Activated naive CD8-positive, alpha-beta T cell treated with anti-CD3 and anti-CD28 coated beads, Interleukin-2, amount 50 U/mL, for 24 hours (primary cell): ENCODE data around the gene PPP1R12B.
A peak's percentile ranks its signal among the peaks of the same experiment; 100 is the strongest.
"Not testable (repeated sequence)": the region's sequence is repeated elsewhere in the genome, so short reads cannot be mapped to it uniquely, and the experiment has no call there.

Experiments
- ATAC-seq: fragments of 150-1000 bp; cut with Tn5 transposase; one replicate; pipeline ENCODE4 v1.10.0; 2021
- DNase-seq: peaks from one replicate; pipeline ENCODE4 v3.0.0; 2021
- H3K27ac Mint-ChIP-seq: one replicate; pipeline ENCODE4 v1.8.0; 2021; ENCODE audit warnings: mild to moderate bottlenecking, mixed read lengths
- H3K27me3 Mint-ChIP-seq: one replicate; pipeline ENCODE4 v1.8.0; 2021; ENCODE audit warnings: mixed read lengths
- H3K36me3 Mint-ChIP-seq: one replicate; pipeline ENCODE4 v1.8.0; 2021; ENCODE audit warnings: low read depth, mixed read lengths
- H3K4me1 Mint-ChIP-seq: one replicate; pipeline ENCODE4 v1.8.0; 2021; ENCODE audit warnings: mixed read lengths
- H3K4me3 Mint-ChIP-seq: one replicate; pipeline ENCODE4 v1.8.0; 2021; ENCODE audit warnings: mild to moderate bottlenecking, moderate library complexity, mixed read lengths
- H3K9me3 Mint-ChIP-seq: one replicate; pipeline ENCODE4 v1.8.0; 2021; ENCODE audit warnings: mixed read lengths

The PPP1R12B gene

DNA sequence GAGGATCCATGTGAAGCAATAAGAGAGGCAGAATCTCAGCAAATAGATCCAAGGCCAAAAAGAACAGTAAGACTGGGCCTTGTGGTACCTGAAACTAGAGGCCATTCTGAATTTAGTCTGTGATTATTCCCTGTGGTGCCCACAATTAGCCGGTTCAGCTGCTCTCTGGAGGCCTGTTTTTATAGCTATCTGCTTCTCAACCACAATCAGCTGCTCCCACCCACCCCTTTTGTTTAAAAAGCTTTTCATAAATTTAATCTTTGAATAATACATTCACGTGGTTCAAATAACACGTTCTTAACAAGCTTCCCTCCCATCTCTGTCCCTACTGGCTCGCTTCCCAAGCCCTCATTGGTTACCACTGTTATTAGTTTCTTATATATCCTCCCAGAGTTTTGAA, 24.8 kb upstream of the PPP1R12B start:
- Mint-ChIP-seq H3K27me3 (no peaks in the 10 kb centered on the region), H3K9me3 (no peaks in the 10 kb centered on the region), H3K27ac (no peak overlapping the region), H3K4me1 (peaks cover 13% of the 10 kb centered on the region), H3K4me3 (no peak overlapping the region), H3K36me3 (no peaks in the 10 kb centered on the region)
- no peak for ATAC-seq
- DNase-seq, result no peak

DNA sequence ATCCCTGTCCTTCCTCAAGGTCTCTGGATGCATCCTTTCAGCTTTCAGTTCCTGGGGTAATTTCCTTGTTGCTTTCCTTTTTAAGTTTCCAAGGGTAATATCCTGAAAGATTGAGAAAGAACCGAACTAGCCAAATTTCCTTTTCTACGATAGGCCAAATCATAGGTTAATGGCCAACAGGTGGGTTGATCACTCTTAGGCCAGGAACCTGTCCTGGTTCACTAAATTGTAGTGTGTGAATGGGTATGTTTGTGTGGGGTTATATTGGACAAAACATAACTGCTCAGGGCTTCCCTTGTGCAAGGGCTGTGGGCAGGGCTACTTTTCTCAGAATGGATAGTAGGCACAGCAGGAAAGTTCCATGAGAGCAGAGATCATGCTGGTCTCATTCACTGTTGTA, 23.9 kb upstream of the PPP1R12B start:
- no peak overlapping the region for H3K27ac Mint-ChIP-seq
- DNase-seq, result no peak
- no peaks in the 10 kb centered on the region for H3K9me3 Mint-ChIP-seq
- no peak overlapping the region for H3K4me3 Mint-ChIP-seq
- ATAC-seq, result no peak
- peaks cover 9% of the 10 kb centered on the region for H3K4me1 Mint-ChIP-seq
- no peaks in the 10 kb centered on the region for H3K27me3 Mint-ChIP-seq
- peaks cover 2% of the 10 kb centered on the region for H3K36me3 Mint-ChIP-seq

GRCh38 chr1:202329891-202330290, 18.6 kb upstream of the PPP1R12B start:
- Mint-ChIP-seq H3K9me3 (no peaks in the 10 kb centered on the region), H3K36me3 (peaks cover 39% of the 10 kb centered on the region), H3K27me3 (no peaks in the 10 kb centered on the region), H3K4me3 (no peak overlapping the region), H3K4me1 (no peaks in the 10 kb centered on the region), H3K27ac (no peak overlapping the region)
- ATAC-seq (no peak), DNase-seq (no peak)

DNA sequence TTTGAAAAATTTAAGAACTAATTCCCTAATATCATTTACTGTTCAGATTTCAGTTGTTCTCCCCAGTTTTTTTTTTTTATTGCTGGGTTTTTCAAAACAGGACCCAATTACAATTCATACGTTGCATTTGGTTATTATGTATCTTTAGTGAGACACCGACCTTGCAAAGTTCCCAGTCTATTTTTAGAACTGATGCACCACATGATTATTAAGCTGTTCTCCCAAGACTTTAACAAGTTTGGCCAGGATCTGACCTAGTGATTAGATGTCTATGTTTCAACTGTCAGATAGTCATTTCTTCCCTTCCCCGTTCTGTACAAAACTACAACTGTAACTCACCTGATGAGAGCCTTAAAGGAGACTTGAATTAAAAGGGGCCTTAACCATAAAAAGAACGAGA, 14.6 kb upstream of the PPP1R12B start:
- Mint-ChIP-seq H3K9me3 (no peaks in the 10 kb centered on the region), H3K27ac (no peak overlapping the region), H3K27me3 (no peaks in the 10 kb centered on the region), H3K4me1 (peaks cover 4% of the 10 kb centered on the region), H3K36me3 (peaks cover 50% of the 10 kb centered on the region), H3K4me3 (no peak overlapping the region)
- no peak for DNase-seq
- ATAC-seq, result no peak

- Mint-ChIP-seq H3K27ac (peak overlapping the region; percentile 7), H3K4me1 (peaks cover 31% of the 10 kb centered on the region), H3K36me3 (peaks cover 11% of the 10 kb centered on the region), H3K9me3 (no peaks in the 10 kb centered on the region), H3K27me3 (no peaks in the 10 kb centered on the region), H3K4me3 (peak overlapping the region; percentile 56)
- ATAC-seq (no peak), DNase-seq (no peak)
Measured at GRCh38 chr1:202343652-202344349, 4.7 kb upstream of the PPP1R12B start.

DNA sequence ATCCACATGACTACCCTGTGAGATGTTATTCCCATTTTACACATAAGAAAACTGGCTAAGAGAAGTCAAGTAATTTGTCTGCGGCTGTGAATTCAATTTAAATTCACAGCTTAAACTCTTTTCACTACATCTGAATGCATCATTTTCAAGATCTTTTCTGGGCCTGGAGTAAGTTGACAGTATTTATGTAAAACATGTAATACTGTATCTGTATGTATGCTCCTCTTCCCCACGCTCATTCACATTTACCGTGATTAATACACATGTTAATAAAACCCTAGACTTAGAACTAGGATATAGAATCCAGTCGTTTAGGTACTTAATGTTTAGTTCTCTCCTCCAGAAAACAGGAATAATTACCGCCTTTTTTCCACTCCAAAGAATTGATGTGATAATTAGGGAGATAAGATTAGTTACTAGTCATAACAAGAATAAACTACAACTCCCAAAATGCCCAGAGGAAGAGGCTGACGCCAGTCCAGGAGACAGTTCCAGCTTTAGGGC, 442 bp upstream of the PPP1R12B start:
- DNase-seq, result no peak
- H3K4me1 Mint-ChIP-seq, result peaks cover 25% of the 10 kb centered on the region
- peak overlapping the region; percentile 87 for H3K27ac Mint-ChIP-seq
- ATAC-seq, result no peak
- H3K4me3 Mint-ChIP-seq, result peak overlapping the region; percentile 87
- H3K9me3 Mint-ChIP-seq, result no peaks in the 10 kb centered on the region
- H3K36me3 Mint-ChIP-seq, result no peaks in the 10 kb centered on the region
- no peaks in the 10 kb centered on the region for H3K27me3 Mint-ChIP-seq

DNA sequence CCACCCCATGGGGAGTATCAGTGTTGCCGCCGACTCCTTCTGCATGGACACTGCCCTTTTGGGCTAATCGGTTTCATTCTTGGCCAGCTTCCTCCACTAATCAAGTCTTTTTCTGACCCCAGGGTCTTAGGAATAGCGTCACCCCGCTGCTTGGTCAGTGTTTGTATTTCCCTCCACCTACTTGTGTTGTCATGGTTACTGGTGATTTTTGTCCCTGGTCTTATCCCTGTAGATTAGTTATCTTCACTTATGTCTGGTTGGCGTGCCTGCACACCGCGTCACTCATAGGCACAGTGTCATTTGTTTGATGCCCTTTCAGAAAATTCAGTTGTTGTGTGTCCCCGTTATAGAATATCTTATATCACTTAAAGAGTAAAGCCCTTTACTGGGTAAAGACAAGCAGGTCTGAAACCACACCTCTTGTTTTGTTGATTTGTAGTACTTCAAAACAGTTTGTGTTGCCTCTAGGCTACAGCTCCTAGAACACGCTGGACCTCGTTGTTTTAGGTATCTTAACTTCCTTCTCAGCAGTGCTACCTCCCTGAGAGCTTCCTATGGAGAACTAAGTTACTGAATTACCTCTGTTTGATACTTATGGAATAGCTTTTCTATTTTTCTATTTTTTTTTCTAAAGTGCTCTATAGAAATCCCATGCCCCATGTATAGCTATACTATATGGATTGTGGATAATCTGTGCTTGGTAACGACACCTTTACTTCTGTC, 868 bp downstream of the PPP1R12B start:
- Mint-ChIP-seq H3K4me1 (peaks cover 20% of the 10 kb centered on the region), H3K27ac (peak overlapping the region; percentile 40), H3K4me3 (peak overlapping the region; percentile 87), H3K9me3 (no peaks in the 10 kb centered on the region), H3K36me3 (no peaks in the 10 kb centered on the region), H3K27me3 (no peaks in the 10 kb centered on the region)
- ATAC-seq (no peak), DNase-seq (no peak)

DNA sequence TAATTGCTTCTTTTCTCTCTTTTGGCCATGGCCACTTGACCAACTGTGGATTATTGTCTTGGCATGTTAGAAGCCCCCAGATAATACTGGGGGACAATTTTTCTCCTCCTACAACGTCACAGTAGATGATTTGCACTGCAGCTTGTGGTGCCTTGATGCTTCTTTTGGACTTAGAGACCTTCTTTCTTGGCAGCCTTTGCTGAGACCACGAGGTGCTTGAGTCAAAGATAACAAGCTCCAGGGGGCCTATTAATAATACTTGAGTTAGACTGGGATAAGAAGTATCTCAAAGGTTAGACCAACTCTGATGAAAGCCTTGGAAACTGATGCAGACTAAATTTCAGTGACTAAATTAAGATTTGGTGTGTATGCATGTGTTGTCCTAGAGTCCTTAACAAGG, 3.2 kb downstream of the PPP1R12B start:
- Mint-ChIP-seq H3K36me3 (peaks cover 1% of the 10 kb centered on the region), H3K4me3 (no peak overlapping the region), H3K27me3 (no peaks in the 10 kb centered on the region), H3K9me3 (no peaks in the 10 kb centered on the region), H3K27ac (no peak overlapping the region), H3K4me1 (peaks cover 20% of the 10 kb centered on the region)
- no peak for DNase-seq
- ATAC-seq, result no peak

DNA sequence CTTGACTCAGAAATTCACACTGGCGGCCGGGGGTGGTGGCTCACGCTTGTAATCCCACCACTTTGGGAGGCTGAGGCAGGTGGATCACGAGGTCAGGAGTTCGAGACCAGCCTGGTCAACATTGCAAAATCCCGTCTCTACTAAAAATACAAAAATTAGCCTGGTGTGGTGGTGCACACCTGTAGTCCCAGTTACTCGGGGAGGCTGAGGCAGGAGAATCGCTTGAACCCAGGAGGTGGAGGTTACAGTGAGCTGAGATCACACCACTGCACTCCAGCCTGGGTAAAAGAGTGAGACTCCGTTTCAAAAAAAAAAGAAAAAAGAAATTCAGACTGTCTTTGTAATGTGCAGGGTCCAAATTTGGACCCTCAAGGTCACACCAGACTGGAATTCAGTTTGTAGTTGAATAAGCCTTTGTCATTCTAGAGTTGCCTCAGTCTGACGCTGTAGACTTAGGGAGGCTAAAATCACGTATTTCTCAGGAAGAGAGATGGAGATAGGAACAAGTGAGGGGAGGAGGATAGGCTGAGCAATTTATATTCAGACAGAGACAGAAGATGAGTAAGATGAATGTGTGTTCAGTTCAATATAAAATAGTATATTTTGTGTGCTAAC, 4.2 kb downstream of the PPP1R12B start:
- H3K36me3 Mint-ChIP-seq, H3K9me3 Mint-ChIP-seq, DNase-seq, H3K4me3 Mint-ChIP-seq, H3K27me3 Mint-ChIP-seq, H3K27ac Mint-ChIP-seq, ATAC-seq: not testable (repeated sequence)
- peaks cover 19% of the 10 kb centered on the region for H3K4me1 Mint-ChIP-seq

DNA sequence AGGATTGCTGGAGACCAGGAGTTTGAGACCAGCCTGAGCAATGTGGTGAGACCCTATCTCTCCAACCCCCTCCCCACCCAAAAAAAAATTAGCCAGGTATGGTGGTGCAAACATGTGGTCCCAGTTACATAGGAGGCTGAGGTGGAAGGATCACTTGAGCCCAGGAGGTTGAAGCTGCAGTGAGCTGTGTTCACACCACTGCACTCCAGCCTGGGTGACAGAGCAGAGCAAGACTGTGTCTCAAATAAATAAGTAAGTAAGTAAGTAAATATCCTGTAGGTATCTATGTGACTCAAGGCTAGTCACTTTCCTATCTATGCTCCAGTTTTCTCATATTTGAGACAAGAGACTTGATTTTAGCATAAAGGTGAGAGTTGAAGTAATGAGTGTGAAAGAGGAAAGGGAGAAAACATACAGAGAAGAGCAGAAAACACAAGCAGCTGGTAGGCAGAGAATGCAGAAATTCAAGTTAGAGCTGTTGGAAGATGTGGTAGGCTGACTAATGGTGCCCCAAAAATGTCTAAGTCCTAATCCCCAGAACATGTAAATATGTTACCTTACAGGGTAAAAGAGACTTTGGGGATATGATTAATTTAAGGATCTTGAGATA, 7.5 kb downstream of the PPP1R12B start:
- DNase-seq, result no peak
- no peak for ATAC-seq

DNA sequence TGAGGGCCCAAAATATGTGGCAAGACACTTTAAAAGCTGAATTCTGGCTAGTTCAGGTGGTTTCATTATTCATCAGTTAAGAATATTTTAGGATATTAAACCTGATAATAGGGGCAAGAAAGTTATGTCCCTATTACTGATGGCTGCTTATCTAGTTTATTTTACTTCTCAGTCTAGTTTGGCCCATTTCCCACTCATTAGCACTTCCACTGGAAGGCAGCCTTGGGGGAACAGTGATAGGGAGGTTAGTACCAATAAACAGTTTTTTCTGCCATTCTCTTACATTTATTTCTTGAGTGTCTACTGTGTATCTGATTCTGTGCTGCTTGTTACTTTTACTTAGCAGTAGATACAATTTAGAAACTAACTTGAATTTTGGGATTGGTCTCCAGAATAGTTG, 9.0 kb downstream of the PPP1R12B start:
- peaks cover 2% of the 10 kb centered on the region for H3K4me1 Mint-ChIP-seq
- H3K4me3 Mint-ChIP-seq, result no peak overlapping the region
- no peak overlapping the region for H3K27ac Mint-ChIP-seq
- H3K27me3 Mint-ChIP-seq, result no peaks in the 10 kb centered on the region
- H3K36me3 Mint-ChIP-seq, result peaks cover 1% of the 10 kb centered on the region
- no peaks in the 10 kb centered on the region for H3K9me3 Mint-ChIP-seq
- no peak for ATAC-seq
- no peak for DNase-seq

More for the DNA sequence above, 7.5 kb downstream of the PPP1R12B start:
- H3K27ac Mint-ChIP-seq, result no peak overlapping the region
- H3K4me1 Mint-ChIP-seq, result peaks cover 2% of the 10 kb centered on the region
- no peaks in the 10 kb centered on the region for H3K27me3 Mint-ChIP-seq
- peaks cover 1% of the 10 kb centered on the region for H3K36me3 Mint-ChIP-seq
- H3K4me3 Mint-ChIP-seq, result no peak overlapping the region
- no peaks in the 10 kb centered on the region for H3K9me3 Mint-ChIP-seq

GRCh38 chr1:202361224-202361623, 12.7 kb downstream of the PPP1R12B start:
- H3K27me3 Mint-ChIP-seq, result no peaks in the 10 kb centered on the region

GRCh38 chr1:202361701-202362100, 13.2 kb downstream of the PPP1R12B start:
- ATAC-seq, result no peak
- H3K27me3 Mint-ChIP-seq, result no peaks in the 10 kb centered on the region

More at GRCh38 chr1:202361224-202361623, 12.7 kb downstream of the PPP1R12B start:
- DNase-seq (no peak), ATAC-seq (no peak)
- H3K4me1 Mint-ChIP-seq, result no peaks in the 10 kb centered on the region
- no peak overlapping the region for H3K4me3 Mint-ChIP-seq
- peaks cover 1% of the 10 kb centered on the region for H3K36me3 Mint-ChIP-seq
- H3K9me3 Mint-ChIP-seq, result no peaks in the 10 kb centered on the region
- no peak overlapping the region for H3K27ac Mint-ChIP-seq

GRCh38 chr1:202362212-202362611, 13.7 kb downstream of the PPP1R12B start:
- ATAC-seq, result no peak
- no peak overlapping the region for H3K27ac Mint-ChIP-seq
- no peak for DNase-seq
- no peaks in the 10 kb centered on the region for H3K9me3 Mint-ChIP-seq
- no peak overlapping the region for H3K4me3 Mint-ChIP-seq
- no peaks in the 10 kb centered on the region for H3K27me3 Mint-ChIP-seq
- no peaks in the 10 kb centered on the region for H3K4me1 Mint-ChIP-seq
- H3K36me3 Mint-ChIP-seq, result no peaks in the 10 kb centered on the region

More at GRCh38 chr1:202361701-202362100, 13.2 kb downstream of the PPP1R12B start:
- no peak overlapping the region for H3K27ac Mint-ChIP-seq
- H3K36me3 Mint-ChIP-seq, result no peaks in the 10 kb centered on the region
- no peaks in the 10 kb centered on the region for H3K4me1 Mint-ChIP-seq
- no peak overlapping the region for H3K4me3 Mint-ChIP-seq
- no peaks in the 10 kb centered on the region for H3K9me3 Mint-ChIP-seq
- no peak for DNase-seq
